Mucosa of stomach (tissue), 1 donor: ENCODE data around the gene CD34.
"Not testable (repeated sequence)": the region's sequence is repeated elsewhere in the genome, so short reads cannot be mapped to it uniquely, and the experiment has no call there.

ENCODE experiments used
- H3K27me3 ChIP-seq: one replicate; pipeline ENCODE4 v1.7.0; 2013; ENCODE audit warnings: mild to moderate bottlenecking, low read length; ENCODE audit not compliant: control insufficient read depth, insufficient read depth
- H3K36me3 ChIP-seq: one replicate; pipeline ENCODE4 v1.7.0; 2013; ENCODE audit warnings: low read length; ENCODE audit not compliant: control insufficient read depth, insufficient read depth
- H3K4me1 ChIP-seq: one replicate; pipeline ENCODE4 v1.7.0; 2013; ENCODE audit warnings: mild to moderate bottlenecking, low read length; ENCODE audit not compliant: control insufficient read depth, insufficient read depth
- H3K4me3 ChIP-seq: one replicate; pipeline ENCODE4 v1.7.0; 2013; ENCODE audit warnings: low read length
- H3K9ac ChIP-seq: one replicate; pipeline ENCODE4 v1.7.0; 2013; ENCODE audit warnings: mild to moderate bottlenecking, low read length, moderate library complexity
- H3K9me3 ChIP-seq: one replicate; pipeline ENCODE4 v1.7.0; 2013; ENCODE audit warnings: mild to moderate bottlenecking, low read length, moderate library complexity; ENCODE audit not compliant: control insufficient read depth
- donor health status: Pancreatic carcinoma.

The CD34 gene

GRCh38 chr1:207949571-207950195 lies 38.8 kb upstream of the CD34 start:
- Histone ChIP-seq H3K9me3 (no peaks in the 10 kb centered on the region), H3K36me3 (no peaks in the 10 kb centered on the region), H3K4me3 (no peak overlapping the region), H3K27me3 (no peaks in the 10 kb centered on the region), H3K4me1 (no peaks in the 10 kb centered on the region), H3K9ac (no peak overlapping the region)

DNA sequence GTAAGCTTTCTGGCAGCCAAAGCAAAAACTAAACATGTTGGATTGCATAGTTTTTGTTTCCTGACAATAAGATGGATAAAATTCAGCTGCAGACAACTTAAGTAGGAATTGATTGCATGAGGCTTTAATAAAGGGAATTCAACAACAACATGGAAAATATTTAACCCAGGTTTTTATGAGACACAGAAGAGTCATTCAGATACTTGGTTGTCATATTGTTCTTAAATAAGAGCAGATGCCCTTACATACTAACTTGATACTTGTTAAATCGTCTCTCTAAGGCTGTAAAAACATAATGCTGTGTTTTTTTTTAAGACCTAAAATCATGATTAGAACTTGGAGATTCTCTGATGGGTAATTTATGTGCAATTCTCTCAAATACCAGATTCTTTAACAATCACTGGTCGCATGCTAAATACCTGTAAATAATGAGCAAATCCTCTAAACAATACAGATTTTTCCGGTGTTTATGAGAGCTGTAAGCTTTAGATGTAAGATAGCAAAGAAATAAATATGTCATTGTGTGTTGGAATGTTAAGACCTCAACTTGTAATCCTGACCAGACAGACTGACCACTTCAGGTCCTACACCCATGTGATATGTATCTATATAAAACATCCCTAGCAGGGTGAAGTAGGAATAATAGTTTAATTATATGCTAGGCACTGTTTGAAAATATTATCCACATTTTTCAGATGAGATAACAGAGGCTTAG lies 37.8 kb upstream of the CD34 start:
- no peaks in the 10 kb centered on the region for H3K27me3 ChIP-seq

GRCh38 chr1:207946756-207947155 lies 35.8 kb upstream of the CD34 start:
- Histone ChIP-seq H3K9me3 (no peaks in the 10 kb centered on the region), H3K36me3 (no peaks in the 10 kb centered on the region), H3K4me3 (no peak overlapping the region)

More for the DNA sequence above, 37.8 kb upstream of the CD34 start:
- H3K9ac ChIP-seq: no peak overlapping the region
- H3K9me3 ChIP-seq: no peaks in the 10 kb centered on the region
- no peak overlapping the region for H3K4me3 ChIP-seq
- no peaks in the 10 kb centered on the region for H3K36me3 ChIP-seq
- no peaks in the 10 kb centered on the region for H3K4me1 ChIP-seq

GRCh38 chr1:207944571-207944970 lies 33.6 kb upstream of the CD34 start:
- no peak overlapping the region for H3K4me3 ChIP-seq
- no peaks in the 10 kb centered on the region for H3K9me3 ChIP-seq
- no peaks in the 10 kb centered on the region for H3K36me3 ChIP-seq
- no peaks in the 10 kb centered on the region for H3K27me3 ChIP-seq
- H3K9ac ChIP-seq: no peak overlapping the region
- no peaks in the 10 kb centered on the region for H3K4me1 ChIP-seq

More at GRCh38 chr1:207946756-207947155, 35.8 kb upstream of the CD34 start:
- H3K4me1 ChIP-seq: no peaks in the 10 kb centered on the region
- H3K27me3 ChIP-seq: no peaks in the 10 kb centered on the region
- no peak overlapping the region for H3K9ac ChIP-seq

GRCh38 chr1:207942337-207942741 lies 31.4 kb upstream of the CD34 start:
- not testable (repeated sequence) for H3K4me1 ChIP-seq, H3K9me3 ChIP-seq, H3K4me3 ChIP-seq, H3K27me3 ChIP-seq, H3K36me3 ChIP-seq
- H3K9ac ChIP-seq: peak overlapping the region; percentile 9

DNA sequence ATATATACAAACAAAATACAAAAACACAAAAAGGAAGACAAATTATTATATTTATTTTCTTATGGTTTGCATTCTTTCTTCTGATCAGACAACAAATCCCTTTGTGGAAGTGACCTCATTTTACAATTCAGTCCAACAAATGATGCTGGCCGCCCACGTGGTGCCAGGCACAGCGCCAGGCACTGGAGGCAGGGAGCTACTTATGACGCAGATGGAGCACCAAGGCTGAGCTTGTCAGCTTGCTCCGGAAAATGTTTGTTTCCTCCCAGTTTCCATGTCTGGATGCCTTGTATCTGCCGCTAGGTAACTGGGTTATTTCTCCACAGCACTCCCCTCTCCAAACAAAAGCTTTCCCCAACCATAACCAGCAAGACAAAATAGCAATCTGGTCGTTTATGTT lies 30.7 kb upstream of the CD34 start:
- H3K27me3 ChIP-seq: no peaks in the 10 kb centered on the region
- H3K4me3 ChIP-seq: no peak overlapping the region
- peaks cover 6% of the 10 kb centered on the region for H3K4me1 ChIP-seq
- H3K9ac ChIP-seq: no peak overlapping the region
- H3K36me3 ChIP-seq: no peaks in the 10 kb centered on the region
- H3K9me3 ChIP-seq: no peaks in the 10 kb centered on the region

GRCh38 chr1:207938016-207938415 lies 27.1 kb upstream of the CD34 start:
- peaks cover 6% of the 10 kb centered on the region for H3K4me1 ChIP-seq
- H3K9me3 ChIP-seq: no peaks in the 10 kb centered on the region
- no peaks in the 10 kb centered on the region for H3K27me3 ChIP-seq
- no peaks in the 10 kb centered on the region for H3K36me3 ChIP-seq
- no peak overlapping the region for H3K4me3 ChIP-seq
- H3K9ac ChIP-seq: no peak overlapping the region

DNA sequence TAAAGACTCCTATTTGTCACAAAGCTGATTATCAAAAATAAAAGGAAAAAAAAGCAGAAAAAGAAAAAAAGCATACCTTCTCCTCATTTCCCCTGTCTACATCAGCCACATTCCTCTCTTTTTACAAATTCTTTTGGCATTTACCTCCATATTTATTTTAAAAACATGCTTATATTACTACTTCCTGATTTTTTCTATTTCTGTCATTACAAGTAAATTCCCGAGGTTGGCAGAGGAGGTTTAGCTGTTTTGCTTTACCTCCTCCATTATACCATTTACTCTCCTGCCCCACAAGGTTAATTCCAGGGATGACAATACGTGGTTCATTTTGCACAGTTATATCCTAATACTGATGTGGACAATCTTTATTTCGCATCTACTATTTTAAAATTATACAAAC lies 26.3 kb upstream of the CD34 start:
- Histone ChIP-seq H3K4me1 (peaks cover 6% of the 10 kb centered on the region), H3K9ac (no peak overlapping the region), H3K4me3 (no peak overlapping the region), H3K27me3 (no peaks in the 10 kb centered on the region), H3K9me3 (no peaks in the 10 kb centered on the region), H3K36me3 (no peaks in the 10 kb centered on the region)

DNA sequence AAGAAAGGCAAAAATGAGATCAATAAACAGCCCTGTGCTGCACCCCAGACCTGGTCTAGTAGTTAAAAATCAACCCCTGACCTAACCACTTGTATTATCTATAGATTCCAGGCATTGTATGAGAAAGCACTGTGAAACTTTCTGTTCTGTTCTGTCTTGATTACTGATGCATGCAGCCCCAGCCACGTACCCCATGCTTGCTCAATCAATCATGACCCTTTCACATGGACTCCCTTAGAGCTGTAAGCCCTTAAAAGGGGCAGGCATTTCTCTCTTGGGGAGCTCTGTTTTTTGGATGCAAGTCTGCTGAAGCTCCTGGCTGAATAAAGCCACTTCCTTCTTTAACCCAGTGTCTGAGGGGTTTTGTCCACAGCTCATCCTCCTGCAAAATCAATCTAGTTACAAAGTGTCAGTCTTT lies 24.2 kb upstream of the CD34 start:
- Histone ChIP-seq H3K27me3 (no peaks in the 10 kb centered on the region), H3K4me1 (peaks cover 6% of the 10 kb centered on the region), H3K4me3 (no peak overlapping the region), H3K9me3 (no peaks in the 10 kb centered on the region), H3K36me3 (no peaks in the 10 kb centered on the region), H3K9ac (no peak overlapping the region)

- H3K36me3 ChIP-seq: no peaks in the 10 kb centered on the region
- H3K4me1 ChIP-seq: no peaks in the 10 kb centered on the region
- no peak overlapping the region for H3K9ac ChIP-seq
- no peaks in the 10 kb centered on the region for H3K9me3 ChIP-seq
- no peak overlapping the region for H3K4me3 ChIP-seq
- H3K27me3 ChIP-seq: no peaks in the 10 kb centered on the region
Measured at GRCh38 chr1:207933205-207933800, 22.4 kb upstream of the CD34 start.

- H3K36me3 ChIP-seq: no peaks in the 10 kb centered on the region
- no peaks in the 10 kb centered on the region for H3K27me3 ChIP-seq
- H3K9me3 ChIP-seq: no peaks in the 10 kb centered on the region
- H3K9ac ChIP-seq: no peak overlapping the region
- H3K4me1 ChIP-seq: no peaks in the 10 kb centered on the region
- no peak overlapping the region for H3K4me3 ChIP-seq
Measured at GRCh38 chr1:207926984-207927383, 16.1 kb upstream of the CD34 start.

- not testable (repeated sequence) for H3K9ac ChIP-seq, H3K27me3 ChIP-seq, H3K36me3 ChIP-seq, H3K4me1 ChIP-seq, H3K9me3 ChIP-seq, H3K4me3 ChIP-seq
Measured at GRCh38 chr1:207925969-207926368, 15.0 kb upstream of the CD34 start.
